GM19395 (cell line): ENCODE results near the gene TMEM214.
A peak's percentile ranks its signal among the peaks of the same experiment; 100 is the strongest.

Source experiments
- ATAC-seq: cut with Tn5 transposase; IDR thresholded peaks from one replicate; pipeline ENCODE4 v1.9.1; 2021; ENCODE audit warnings: mild to moderate bottlenecking, moderate library complexity; ENCODE audit not compliant: unreplicated experiment

The TMEM214 gene

GRCh38 chr2:27038631-27039339 lies 6.0 kb downstream of the TMEM214 start:
- no peak for ATAC-seq

DNA sequence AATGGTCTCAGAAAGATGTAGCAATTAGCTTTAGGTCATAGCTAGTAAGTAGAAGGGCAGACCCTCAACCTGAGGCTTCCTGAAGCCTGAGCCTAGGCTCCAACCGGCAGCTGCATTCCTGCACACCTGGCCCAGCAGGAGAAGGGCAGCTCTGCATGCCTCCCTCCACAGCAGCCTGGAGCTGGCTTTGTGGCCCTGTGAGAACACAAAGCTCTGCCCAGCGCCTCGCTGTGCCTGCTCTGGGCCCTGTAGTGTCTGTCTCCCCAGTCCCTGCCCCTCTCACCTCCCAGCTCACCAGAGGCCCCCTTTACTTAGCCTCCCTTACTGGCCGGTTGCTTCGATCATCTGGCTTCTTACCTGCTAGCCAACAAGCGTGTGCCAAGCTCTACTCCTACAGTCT lies 6.7 kb downstream of the TMEM214 start:
- no peak for ATAC-seq

DNA sequence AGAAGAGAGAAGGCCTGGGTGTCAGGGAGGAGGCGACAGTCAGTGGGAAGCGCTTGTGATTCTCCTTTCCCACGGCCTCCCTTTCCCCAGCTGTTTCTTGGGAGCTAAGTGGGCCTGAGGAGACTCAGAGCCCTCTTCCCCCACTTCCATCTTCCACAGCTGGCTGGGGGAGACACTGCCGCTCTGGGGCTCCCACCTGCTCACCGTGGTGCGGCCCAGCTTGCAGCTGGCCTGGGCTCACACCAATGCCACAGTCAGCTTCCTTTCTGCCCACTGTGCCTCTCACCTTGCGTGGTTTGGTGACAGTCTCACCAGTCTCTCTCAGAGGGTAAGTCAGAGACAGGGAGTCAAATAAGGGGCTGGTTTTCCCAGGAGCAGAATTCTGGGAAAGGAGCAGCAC lies 7.1 kb downstream of the TMEM214 start:
- no peak for ATAC-seq

GRCh38 chr2:27040282-27040681 lies 7.5 kb downstream of the TMEM214 start:
- no peak for ATAC-seq

- no peak for ATAC-seq
Measured at GRCh38 chr2:27041752-27042151, 9.0 kb downstream of the TMEM214 start.

- peak; percentile 69 for ATAC-seq
Measured at GRCh38 chr2:27042159-27042661, 9.4 kb downstream of the TMEM214 start.

DNA sequence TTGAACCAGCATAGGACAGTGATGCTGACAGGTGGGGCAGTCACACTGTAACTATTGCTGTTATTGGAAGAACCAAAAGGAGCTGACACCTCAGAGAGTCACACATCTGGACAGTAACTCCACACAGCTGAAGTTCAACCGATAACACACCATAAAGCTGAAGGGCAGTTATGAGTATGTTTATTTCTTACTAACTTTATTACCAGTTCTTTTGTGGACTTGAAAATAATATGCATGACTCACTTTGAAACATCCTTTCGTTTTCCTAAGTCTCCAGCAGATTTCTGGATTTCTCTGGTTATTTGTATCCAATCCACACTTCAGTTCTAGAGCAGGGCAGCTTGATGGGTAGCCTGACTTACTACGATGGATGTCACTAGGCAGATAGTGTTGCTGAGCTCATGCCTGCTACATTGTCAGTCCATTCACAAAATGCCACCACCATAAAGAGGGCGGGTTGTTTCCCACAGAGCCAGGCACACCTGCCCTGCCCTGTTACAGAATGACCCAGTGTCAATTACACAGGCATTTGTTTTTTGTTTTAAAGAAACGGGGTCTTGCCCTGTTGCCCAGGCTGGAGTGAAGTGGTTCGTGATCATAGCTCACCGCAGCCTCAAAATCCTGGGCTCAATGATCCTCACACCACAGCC lies 10.3 kb downstream of the TMEM214 start:
- ATAC-seq: no peak

DNA sequence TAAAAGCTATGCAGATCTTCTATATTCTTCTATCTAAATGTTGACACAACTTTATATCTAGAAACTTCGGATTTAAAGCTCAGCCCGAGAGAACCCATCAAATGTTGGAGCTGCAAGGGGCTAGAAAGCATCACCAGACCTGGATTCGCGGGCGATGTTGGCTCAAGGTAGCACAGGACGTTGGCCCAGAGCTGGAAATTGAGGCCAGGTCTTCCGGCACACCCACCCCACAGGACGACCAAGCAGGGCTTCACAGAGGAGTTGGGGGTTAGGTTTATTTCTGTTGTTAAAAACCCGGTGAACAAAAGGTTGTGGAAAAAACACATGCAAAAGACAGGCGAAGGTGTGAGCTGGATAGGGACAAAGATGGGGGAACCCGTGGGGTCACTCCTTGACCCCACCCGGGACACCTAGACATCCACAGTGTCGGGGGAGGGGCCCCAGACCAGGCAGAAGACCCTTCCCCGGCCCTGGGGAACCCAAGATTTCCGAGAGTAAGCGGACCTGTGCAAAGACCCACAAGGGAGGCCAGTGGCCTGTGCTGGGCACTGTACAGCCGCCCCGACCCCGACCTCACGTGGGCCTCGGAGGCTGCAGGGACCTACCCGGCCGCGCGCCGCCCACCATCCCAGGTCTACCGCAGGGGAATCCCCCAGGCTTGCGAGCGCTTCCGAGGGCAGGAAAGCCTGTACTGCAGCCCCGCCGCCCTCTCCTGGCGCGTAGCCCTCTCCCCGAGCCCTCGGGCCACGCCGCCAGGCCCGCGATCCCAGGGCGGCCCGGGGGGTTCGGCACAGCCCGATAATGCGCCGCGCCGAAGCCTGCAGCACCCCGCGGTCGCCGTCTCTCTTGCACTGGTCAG lies 16.9 kb downstream of the TMEM214 start:
- peak; percentile 20 for ATAC-seq

GRCh38 chr2:27050281-27050995 lies 17.7 kb downstream of the TMEM214 start:
- ATAC-seq: peak; percentile 56

DNA sequence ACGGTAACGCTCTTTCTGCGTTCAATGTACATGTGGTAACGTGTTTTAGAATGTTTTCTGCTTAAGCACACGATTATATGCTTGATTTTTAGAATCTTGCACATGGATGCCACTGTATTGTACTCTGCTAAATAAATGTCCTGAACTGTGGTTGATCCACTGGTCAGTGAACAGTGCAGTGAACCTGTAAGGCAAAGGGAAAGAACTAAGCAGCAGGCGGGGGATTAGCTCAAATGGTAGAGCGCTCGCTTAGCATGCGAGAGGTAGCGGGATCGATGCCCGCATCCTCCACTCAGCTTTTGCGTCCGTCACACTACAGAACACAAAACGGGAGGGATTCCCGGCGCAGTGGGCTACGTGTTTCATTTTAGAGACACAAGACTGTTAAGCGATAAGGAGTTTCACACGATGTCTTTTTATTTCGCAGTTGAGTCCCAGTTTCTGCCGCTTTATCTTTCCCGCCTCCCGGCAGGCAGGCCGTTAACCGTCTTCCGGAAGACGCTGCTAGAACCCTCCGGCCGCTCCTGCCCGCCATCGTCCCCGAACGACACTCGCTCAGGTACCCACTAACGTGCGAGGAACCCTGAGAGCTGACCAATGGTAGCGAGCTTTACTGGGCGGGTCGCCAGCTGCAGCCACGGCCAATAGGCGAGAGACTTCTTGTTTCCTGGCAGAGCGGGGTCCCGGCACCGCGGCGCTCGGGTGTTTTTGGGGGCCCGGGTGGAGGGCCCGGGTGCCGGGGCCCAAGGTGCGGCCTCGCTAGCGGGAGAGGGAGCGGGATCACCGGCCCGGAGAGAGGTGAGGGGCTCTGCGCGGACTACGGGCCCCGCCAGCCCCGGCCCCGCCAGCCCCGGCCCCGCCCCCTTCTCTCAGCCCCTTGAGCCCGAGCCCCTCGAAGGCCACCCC lies 18.5 kb downstream of the TMEM214 start, which contains the start of gene AGBL5:
AGBL5 (plus strand) TSS at position 673 of the 906 bp plus-strand sequence. CDS start 1,291 bp downstream, outside the sequence.
- peak; percentile 72 for ATAC-seq

GRCh38 chr2:27051902-27052645 lies 19.3 kb downstream of the TMEM214 start:
- ATAC-seq: no peak

DNA sequence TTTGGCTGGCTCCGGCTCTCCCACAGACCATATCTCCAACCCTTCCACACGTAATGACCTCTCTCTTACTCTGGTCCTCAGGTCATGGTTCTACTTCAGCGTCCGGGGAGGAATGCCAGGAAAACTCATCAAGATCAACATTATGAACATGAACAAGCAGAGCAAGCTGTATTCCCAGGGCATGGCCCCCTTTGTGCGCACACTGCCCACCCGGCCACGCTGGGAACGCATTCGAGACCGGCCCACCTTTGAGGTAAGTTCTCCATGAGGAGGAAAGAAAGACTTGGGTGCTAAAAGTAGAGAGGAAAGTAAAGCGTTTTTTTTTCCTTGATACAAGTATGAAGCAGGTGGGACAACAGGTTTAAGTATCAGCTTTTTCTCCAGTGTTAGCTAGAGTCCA lies 20.6 kb downstream of the TMEM214 start:
- no peak for ATAC-seq

GRCh38 chr2:27053776-27054175 lies 21.0 kb downstream of the TMEM214 start:
- no peak for ATAC-seq

DNA sequence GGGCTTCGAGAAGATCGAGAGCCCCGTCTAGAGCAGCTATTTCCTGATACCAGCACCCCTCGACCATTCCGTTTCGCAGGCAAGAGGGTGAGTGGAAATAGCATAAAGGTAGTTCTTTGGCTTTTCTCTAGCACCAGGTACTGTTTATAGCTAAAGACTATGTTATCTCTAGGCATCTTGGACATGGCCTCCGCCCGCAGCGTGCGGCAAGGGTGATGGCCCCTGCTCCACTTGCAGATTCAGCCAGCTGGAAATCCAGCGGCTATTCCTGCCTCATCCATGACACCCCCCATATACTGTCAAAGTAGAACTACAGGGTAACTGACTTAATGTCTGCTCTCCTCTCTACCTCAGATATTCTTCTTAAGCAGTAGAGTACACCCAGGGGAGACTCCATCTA lies 22.0 kb downstream of the TMEM214 start:
- ATAC-seq: no peak

GRCh38 chr2:27057184-27057583 lies 24.4 kb downstream of the TMEM214 start:
- no peak for ATAC-seq

DNA sequence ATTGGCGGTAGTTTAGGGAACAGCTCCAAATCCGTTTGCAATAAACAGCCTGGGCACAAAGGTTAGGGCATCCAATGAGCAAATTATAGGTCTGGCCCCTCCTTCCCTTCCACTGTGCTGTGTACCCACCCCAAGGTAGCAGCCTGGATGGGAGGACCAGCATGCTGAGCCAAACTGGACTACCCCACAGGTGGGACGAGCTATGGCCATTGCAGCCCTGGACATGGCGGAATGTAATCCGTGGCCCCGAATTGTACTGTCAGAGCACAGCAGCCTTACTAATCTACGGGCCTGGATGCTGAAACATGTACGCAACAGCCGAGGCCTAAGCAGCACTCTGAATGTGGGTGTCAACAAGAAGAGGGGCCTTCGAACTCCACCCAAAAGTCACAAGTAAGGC lies 25.4 kb downstream of the TMEM214 start:
- no peak for ATAC-seq

- ATAC-seq: no peak
Measured at GRCh38 chr2:27059141-27059820, 26.5 kb downstream of the TMEM214 start.

GRCh38 chr2:27060323-27060722 lies 27.6 kb downstream of the TMEM214 start:
- ATAC-seq: no peak
